Activated CD8-positive, alpha-beta memory T cell treated with anti-CD3 and anti-CD28 coated beads, Interleukin-2, amount 50 U/mL, for 48 hours (primary cell): ENCODE results near the gene TEF.
"Not testable (repeated sequence)": the region's sequence is repeated elsewhere in the genome, so short reads cannot be mapped to it uniquely, and the experiment has no call there.

Experiments used
- DNase-seq: peaks from one replicate; pipeline ENCODE4 v3.0.0-alpha.2; 2020

TEF gene

DNA sequence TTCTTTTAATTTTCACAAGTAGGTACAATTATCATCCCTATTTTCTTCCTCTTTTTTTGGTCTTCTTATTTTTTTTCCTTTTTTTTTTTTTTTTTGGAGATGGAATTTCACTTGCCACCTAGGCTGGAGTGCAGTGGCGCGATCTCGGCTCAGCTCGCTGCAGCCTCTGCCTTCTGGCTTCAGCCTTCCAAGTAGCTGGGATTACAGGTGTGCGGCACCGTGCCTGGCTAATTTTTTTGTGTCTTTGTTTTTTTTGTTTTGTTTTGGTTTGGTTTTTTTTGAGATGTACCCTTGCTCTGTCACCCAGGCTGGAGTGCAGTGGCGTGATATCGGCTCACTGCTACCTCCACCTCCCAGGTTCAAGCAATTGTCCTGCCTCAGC, 48.2 kb downstream of the TEF start:
- no peak for DNase-seq

DNA sequence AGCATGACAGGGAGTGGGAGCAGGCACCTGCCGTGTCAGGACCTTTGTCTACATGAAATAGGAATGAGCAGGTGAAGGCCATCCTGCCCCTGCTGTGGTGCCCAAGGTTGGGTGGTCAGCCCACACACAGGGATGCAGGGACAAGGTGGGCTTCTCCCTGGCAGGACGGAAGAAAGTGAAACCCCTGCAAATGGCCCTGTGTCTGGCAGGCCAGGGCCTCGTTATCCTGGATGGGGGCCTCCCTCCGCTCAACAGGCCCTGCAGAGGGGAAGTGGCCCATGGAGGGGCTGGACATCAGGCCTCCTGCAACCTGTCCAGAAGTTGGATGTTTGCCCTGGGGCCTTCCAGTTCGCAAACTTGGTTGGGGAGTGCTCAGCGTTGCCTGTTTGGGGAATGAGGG, 49.9 kb downstream of the TEF start:
- DNase-seq: no peak

DNA sequence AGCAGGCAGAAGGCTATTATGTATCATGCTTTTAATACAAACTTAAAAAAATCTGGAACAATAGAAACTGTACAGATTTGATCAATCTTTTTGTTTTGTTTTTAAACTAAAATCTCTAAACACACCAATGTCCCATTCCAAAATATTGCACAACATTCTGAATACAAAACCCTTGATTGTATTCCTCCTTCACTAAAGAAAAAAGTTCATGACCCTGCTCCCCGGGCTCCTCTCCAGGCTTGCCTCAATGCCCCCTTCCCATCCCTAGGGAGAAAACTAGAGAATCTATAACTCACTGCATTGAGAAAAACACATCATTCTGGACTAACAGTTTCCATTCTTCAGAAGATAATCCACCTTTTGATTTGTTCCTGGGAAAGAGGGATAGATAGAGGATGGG, 51.7 kb downstream of the TEF start:
- DNase-seq: not testable (repeated sequence)

DNA sequence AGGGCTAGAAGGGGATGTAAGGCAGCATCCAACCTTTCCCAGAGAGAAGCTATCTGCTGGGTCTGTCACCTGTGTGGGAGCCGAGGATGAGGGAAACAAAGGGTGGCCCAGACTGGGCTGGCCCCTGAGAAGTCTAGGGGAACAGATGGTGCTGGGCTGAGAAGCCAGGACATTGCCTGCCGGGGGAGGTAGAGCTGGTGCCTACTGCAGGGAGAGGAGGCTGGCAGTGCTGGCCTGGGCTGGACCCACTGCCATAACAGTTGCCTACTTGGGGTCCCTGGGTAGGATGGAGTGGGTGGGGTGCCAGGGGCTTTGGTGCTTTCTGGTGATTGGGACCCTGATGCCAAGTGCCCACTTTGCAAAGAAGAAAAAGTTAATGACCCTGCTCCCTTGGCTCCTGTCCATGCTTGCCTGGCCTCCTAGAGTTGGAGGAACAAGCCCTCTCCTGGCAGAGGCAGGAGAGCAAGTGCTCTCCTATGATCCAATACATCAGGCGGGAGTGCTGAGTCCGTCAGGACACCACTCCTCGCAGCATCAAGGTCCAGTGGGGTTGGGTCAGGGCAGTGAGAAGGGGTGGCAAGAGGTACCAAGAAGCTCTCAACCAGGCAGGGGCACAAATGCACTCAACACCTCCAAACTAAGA, 52.7 kb downstream of the TEF start:
- not testable (repeated sequence) for DNase-seq

DNA sequence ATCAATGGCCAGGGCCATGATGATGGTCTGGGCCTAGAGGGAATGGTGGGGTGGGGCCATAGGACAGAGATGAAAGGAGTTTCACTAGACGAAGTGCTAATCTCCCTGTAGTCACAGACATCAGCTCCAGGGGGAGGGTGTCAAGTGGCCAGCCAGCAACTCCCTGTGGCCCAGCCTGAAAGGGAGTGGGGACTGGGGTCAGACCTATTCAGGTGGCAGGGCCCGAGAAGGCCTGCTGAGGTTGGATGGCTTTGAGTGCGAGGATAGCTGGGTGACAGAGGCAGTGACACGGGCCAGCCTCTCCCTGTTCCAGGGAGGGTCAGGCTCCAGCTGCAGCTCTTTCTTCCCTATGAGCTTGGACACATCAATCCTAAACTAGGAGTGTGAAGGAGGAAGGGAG, 53.8 kb downstream of the TEF start:
- no peak for DNase-seq

DNA sequence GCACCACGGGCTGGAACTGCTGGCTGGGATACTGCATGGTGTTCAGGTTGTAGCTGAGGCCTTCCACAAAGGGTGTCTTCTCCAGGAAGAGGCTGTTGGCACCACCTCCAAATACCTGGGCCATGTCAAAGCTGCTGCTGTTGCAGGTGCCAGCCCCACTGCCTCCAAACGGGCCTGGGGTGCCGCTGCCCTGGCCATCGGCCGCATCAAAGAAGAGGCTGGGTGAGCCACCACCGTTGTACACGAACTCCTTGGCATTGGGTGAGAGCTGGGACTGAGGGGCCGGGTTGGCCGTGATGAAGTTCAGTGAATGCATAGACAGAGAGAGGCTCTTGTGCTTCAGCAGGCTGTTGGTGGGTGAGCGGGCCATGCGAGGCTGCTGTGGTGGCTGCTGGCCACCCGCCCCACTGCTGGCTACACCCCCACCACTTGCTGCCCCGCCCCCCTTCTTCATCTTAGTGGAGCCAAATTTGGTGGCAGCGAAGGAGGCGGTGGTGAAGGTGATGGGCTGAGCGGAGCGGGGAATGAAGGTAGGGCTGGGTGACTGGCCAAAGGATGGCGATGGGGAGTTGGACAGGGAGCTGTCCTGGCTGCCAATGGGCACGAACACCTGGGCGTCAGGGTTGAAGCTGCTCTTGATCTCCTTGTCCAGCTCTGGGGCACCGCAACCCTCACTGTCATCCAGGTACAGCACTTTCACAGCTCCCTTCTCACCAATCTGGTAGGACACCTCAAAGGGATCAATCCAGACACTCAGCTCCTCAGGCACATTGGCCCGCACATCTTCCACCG, 54.8 kb downstream of the TEF start:
- no peak for DNase-seq

DNA sequence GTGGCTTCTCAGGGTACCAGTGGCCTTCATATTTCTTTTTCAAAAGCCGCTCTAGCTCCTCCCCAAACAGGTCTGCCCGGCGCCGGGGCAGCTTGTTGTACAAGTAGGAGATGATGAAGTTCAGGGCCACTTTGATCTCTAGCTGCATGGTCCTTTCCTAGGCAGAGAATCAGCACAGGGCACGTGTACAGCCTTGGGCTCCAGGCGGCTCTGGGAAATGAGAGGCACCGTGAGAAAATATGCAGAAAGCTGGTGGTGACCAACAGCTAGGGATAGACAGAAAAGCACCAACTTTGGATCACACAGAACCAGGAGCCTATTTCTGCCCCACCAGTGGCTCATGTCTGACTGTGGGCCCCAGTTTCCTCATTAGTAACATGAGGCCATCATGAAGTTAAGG, 55.5 kb downstream of the TEF start:
- DNase-seq: no peak

DNA sequence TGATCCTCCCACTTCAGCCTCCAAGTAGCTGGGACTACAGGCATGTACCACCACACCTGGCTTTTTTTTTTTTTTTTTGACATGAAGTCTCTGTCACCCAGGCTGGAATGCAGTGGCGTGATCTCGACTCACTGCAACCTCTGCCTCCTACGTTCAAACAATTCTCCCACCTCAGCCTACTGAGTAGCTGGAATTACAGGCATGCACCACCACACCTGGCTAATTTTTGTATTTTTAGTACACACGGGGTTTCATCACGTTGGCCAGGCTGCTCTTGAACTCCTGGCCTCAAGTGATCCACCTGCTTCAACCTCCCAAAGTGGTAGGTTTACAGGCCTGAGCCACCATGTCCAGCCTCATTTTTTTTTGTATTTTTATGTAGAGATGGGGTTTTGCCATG, 58.8 kb downstream of the TEF start:
- not testable (repeated sequence) for DNase-seq

DNA sequence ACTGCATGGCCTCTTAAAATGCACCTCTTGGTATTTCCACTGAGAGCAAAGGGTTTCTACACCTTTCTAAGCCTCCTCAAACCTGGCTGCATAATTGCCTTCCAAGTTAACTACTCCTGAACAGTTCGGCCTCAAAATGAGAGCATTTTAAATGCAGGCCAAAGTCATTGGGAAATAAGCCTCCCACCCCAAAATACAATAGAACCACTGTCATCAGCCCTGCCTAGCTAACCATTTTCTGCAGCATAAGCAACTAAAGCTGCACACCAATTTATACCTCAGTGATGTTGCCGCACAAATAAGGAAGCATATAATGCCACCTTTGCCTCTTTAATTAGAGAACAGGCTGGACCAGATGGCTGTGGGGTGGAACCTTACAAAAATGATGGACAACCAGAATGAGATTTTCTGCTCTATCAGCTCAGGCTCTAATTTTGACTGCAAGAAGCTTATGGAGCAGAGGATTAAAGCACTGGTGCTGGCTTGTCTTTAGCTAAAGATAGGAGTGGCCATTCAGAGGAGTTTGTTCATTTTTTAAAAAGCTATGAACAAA, 60.6 kb downstream of the TEF start:
- DNase-seq: no peak

DNA sequence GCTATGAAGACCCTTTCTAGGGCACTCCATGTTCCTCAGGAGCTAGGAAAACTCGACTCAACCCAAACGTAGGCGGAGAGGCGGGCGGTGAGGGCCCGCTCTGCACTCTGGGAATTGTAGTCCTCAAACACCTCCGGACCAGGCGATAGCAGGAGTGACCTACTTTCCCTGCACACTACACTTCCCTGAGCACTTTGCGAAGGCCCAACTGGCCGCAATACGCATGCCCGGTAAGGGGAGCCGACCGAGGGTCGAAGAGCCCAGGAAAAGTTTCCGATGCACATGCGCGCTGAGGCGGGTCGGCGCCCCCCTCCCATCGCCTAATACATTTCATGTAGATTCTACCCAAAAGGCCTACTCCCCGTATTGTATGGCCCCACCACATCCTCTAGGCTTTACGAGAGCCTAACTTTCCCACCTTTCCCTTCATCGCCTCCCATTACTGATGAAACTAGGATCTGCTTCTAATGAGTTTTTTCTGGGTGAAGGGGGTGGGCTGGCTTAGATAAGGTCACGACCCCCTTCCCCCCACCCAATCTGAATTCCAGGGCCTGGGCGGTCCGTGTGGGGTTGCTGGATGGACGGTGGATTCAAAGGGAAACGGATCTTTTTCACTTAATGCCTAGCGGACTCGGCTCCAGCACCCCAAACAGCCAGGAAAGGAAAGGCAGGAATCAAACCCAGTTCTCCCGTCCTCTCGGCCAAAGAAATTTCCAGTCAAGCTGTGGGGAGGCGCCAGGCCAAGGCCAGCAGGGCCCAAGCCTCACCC, 62.8 kb downstream of the TEF start:
- DNase-seq: peak; percentile 90

DNA sequence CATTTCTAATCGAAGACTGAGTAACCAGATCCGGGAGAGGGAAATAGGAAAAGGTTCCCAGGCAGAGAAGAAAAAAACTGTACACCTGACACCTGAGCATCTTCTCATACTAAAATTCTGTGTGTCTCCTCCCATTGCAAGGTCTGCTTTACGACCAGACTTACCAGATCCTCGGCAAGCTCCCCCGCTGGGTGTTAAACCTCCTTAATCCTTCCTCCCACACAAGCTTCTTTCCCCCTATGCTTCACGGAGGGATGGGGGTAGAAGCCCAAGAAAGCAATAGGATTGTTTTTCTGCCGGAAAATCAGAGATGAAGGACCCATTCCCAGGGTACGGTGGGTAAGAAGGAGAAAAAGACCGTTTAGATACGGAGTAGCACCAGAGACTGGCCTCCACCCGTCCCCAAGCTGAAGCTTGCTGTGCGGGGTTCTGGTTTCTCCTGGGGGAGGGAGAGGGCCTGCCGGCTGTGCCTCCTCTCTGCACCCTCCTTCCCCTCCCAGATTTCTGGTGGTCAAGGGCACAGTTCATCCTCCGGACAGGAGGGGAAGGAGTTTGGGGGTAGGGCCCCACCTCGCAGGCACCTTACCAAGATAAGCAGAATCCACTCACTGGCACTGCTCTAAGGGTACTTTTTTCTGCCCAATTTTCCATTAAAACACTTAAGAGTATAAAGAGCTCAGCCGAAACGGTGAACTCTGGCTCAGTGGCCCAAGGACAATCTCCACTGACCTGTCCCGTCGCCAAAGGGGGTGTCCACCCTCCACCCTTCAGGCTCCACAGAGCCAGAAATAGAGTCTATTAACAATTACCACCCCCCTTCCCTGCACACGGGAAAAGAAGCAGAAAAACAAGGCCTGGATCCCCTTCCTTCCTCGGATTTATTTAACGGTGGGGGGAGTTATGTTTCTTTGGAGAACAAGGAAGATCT, 63.7 kb downstream of the TEF start:
- DNase-seq: peak; percentile 63

DNA sequence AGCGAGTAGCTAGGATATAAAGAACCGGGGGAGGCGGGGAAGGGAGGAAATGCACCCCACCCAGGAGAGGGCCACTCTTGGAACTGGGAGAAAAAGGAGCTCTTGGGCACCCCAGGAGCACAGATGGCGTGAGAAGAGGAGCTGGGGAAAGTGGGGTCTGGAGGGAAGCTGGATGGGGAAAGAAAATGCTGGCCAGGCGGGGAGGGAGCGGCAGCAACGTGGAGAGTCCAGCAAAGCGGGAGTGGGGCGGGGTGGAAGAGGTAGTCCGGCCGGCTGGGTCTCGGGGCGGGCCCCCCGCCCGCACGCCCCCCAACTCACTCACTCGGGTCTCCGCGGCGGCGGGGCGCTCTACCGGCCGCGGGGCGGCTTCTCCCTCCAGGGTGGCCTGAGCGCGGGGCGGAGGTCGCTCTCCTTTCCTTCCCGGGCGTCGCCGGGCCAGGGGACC, 64.3 kb downstream of the TEF start:
- DNase-seq: no peak

DNA sequence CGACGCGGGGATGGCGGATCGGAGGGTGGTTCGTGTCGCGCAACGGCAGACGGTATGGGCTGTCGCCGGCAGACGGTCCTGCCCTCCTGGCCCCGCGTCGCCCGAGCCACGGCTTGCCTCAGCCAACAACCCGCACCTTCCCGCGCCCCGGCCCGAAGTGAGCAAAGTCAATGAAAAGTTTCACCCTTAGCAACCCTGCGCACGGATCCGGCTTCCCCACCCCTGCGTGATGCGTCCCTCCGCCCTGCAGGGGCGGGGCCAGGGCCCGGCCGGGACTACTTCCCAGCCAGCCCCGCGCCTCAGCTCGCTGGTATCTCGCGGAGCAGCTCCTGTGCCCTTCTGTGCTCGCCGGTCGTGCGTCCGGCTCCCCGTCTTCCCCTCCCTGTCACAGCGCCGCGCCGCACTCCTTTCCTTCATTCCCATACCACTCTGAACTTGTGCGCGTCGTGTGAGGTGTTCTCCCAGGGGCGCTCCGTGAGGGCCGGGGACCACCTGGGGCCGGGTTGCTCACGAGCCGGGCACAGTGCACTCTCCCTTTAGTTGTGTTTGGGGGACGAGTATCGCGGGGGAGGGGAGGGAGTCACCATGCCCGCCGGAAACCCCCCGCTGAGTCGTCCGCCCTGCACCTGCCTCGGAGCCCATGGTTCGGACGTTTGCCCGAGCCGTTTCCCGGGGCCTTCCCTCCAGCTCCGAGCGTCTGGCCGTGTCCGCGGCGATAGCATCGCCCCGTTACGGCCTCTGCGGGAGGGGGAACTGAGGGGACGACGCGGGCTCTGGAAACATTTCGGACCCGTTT, 65.1 kb downstream of the TEF start, which contains the start of gene TOB2:
TSS of gene TOB2 (minus strand) at position 163 of the 796 bp plus-strand sequence. CDS start 9,456 bp downstream, outside the sequence.
- peak; percentile 97 for DNase-seq

DNA sequence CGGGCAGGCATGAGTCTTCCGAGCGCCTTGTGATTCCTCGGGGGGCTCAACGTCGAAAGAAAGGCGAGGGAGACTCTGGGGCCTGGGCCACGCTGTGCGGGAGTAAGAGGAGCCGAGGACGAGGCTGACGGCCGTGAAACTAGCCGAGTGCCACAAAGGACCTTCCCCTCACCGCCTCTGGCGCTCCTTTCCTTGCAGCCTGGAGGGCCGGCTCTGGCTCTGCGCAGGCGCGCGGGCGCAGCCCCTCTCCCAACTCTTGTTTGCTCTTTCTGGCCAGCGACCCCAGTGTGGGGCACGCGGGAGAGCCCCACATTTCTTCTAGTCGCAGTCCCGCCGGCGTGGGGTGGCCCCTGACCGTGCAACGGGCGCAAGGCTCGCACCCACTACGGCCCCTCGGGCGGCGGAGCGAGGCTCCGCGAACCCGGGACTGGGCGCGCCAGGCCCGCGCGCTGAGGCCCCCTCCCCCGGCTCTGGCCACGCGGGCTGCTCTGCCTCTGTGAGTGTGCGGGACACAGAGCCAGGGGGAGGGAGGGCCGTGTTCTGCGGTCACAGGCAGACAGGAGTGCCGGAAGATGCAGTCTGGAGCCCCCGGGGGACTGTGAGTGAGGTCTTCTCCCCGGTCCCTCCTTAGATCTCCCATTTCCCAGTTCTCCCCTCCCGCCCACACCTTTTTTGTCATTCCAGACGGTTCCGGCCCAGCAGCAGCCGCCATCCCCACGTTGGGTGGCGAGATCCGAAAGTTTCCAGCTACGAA, 65.9 kb downstream of the TEF start:
- DNase-seq: peak; percentile 82

DNA sequence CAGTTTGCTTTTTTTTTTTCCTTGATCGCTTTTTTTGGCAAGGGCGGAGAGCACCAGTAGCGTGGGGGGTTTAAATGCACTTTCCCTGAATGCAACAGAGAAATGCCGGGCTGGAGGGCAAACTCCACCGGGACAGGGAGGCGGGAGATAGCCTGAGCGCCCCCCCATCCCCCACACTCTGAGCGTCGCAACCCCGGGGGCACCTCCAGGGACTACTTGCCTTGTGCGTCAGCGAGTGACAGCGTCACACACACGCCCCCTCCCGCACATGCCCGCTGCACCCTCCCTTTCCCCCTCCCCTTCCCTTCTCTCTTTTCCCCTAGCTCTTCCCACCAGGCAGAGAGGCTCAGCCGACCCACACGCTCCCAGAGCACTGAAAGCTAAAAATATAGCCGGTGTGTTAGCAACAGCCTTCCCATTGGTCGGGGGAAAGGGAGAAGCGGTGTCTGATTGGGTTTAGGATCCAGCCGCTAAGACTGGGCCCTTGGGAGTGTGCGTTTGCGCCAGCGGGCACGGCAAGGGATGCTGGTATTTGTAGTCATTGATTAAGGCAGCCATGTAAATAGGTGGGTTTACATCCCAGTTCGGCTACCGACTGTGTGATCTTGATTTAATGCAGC, 66.6 kb downstream of the TEF start:
- DNase-seq: peak; percentile 91
